CD14-positive monocyte (primary cell): Measurements from ENCODE around the gene WSB1. TPM values are rescaled to one million over a fixed set of nuclear protein-coding genes. Genes with fewer than 3 reads are reported as not detected.

ENCODE experiments used
- DNase-seq, 3 donors: peaks; one replicate each; pipeline ENCODE4 v3.0.0-alpha.2; 2011 to 2022
- H2AFZ ChIP-seq: 2 replicates; pipeline ENCODE4 v1.6.0; 2012; ENCODE audit warnings: mild to moderate bottlenecking, low read depth, low read length, inconsistent platforms; ENCODE audit not compliant: insufficient read depth, poor library complexity, severe bottlenecking
- H3K27ac ChIP-seq, 2 donors: 1 replicate in 1 of 2; 2 replicates in 1 of 2; pipeline ENCODE4 v1.5.1; 2012 to 2013; ENCODE audit warnings: low read length in 2 of 2, control low read depth in 1 of 2, inconsistent platforms in 1 of 2, low read depth in 1 of 2, mild to moderate bottlenecking in 1 of 2
- H3K27me3 ChIP-seq, 2 donors: one replicate each; pipeline versions ENCODE4 v1.6.0 to v1.6.1; 2011 to 2013; ENCODE audit warnings: low read length in 2 of 2; ENCODE audit not compliant: control insufficient read depth in 2 of 2, insufficient read depth in 2 of 2
- H3K36me3 ChIP-seq, 2 donors: replicated peaks in 1 of 2; 1 replicate in 1 of 2; 2 replicates in 1 of 2; pipeline versions ENCODE4 v1.5.1 to v1.6.1; 2012 to 2013; ENCODE audit warnings: low read length in 2 of 2, control low read depth in 1 of 2, inconsistent platforms in 1 of 2, mild to moderate bottlenecking in 1 of 2; ENCODE audit not compliant: insufficient read depth in 2 of 2, control insufficient read depth in 1 of 2
- H3K4me1 ChIP-seq, 2 donors: 1 replicate in 1 of 2; 2 replicates in 1 of 2; pipeline versions ENCODE4 v1.5.1 to v1.6.1; 2012 to 2013; ENCODE audit warnings: low read length in 2 of 2, control low read depth in 1 of 2, inconsistent platforms in 1 of 2, mild to moderate bottlenecking in 1 of 2, moderate library complexity in 1 of 2; ENCODE audit not compliant: insufficient read depth in 2 of 2, control insufficient read depth in 1 of 2
- H3K4me2 ChIP-seq: replicated peaks from 2 replicates; pipeline ENCODE3; 2012; ENCODE audit warnings: low read length, moderate library complexity, mild to moderate bottlenecking; ENCODE audit not compliant: poor library complexity, severe bottlenecking; ENCODE audit errors: extremely low read depth
- H3K4me3 ChIP-seq, 3 experiments: fragments of 200-600 bp in 1 of 3; sonication (generic) in 1 of 3; replicated peaks in 1 of 3; 1 replicate in 2 of 3; 2 replicates in 1 of 3; pipeline ENCODE4 v1.5.1; 2011 to 2013; ENCODE audit warnings: low read length in 3 of 3, mild to moderate bottlenecking in 3 of 3, control low read depth in 2 of 3, low read depth in 2 of 3, inconsistent platforms in 1 of 3, moderate library complexity in 1 of 3
- H3K79me2 ChIP-seq: 2 replicates; pipeline ENCODE4 v1.6.0; 2012; ENCODE audit warnings: mild to moderate bottlenecking, control low read depth, inconsistent platforms, low read length, moderate library complexity; ENCODE audit not compliant: insufficient read depth
- H3K9ac ChIP-seq: 2 replicates; pipeline ENCODE4 v1.6.0; 2017; ENCODE audit warnings: low read length, mild to moderate bottlenecking; ENCODE audit not compliant: insufficient read depth, poor library complexity, severe bottlenecking
- H3K9me3 ChIP-seq, 2 donors: replicated peaks in 1 of 2; 1 replicate in 1 of 2; 2 replicates in 1 of 2; pipeline versions ENCODE4 v1.5.1 to v1.6.1; 2012 to 2013; ENCODE audit warnings: low read length in 2 of 2, control low read depth in 1 of 2; ENCODE audit not compliant: control insufficient read depth in 1 of 2, insufficient read depth in 1 of 2
- H4K20me1 ChIP-seq: 2 replicates; pipeline ENCODE4 v1.6.0; 2012; ENCODE audit warnings: mild to moderate bottlenecking, low read length, control low read depth, moderate library complexity; ENCODE audit not compliant: insufficient read depth
- H3K27ac Mint-ChIP-seq, 7 donors: one replicate each; pipeline ENCODE4 v1.8.0; 2020; ENCODE audit warnings: mild to moderate bottlenecking in 7 of 7, mixed read lengths in 7 of 7, moderate library complexity in 6 of 7, inconsistent platforms in 2 of 7
- H3K27me3 Mint-ChIP-seq, 3 donors: one replicate each; pipeline ENCODE4 v1.8.0; 2021 to 2022; ENCODE audit warnings: low read depth in 3 of 3, mild to moderate bottlenecking in 3 of 3, mixed read lengths in 3 of 3, moderate library complexity in 3 of 3, inconsistent platforms in 1 of 3
- H3K36me3 Mint-ChIP-seq, 2 donors: one replicate each; pipeline ENCODE4 v1.8.0; 2020; ENCODE audit warnings: mixed read lengths in 2 of 2, inconsistent platforms in 1 of 2, mild to moderate bottlenecking in 1 of 2
- H3K4me1 Mint-ChIP-seq: one replicate; pipeline ENCODE4 v1.8.0; 2020; ENCODE audit warnings: mild to moderate bottlenecking, mixed read lengths
- H3K4me3 Mint-ChIP-seq, 2 donors: one replicate each; pipeline ENCODE4 v1.8.0; 2020; ENCODE audit warnings: mild to moderate bottlenecking in 2 of 2, mixed read lengths in 2 of 2, moderate library complexity in 1 of 2
- H3K9me3 Mint-ChIP-seq, 7 donors: one replicate each; pipeline ENCODE4 v1.8.0; 2020 to 2022; ENCODE audit warnings: mixed read lengths in 7 of 7, mild to moderate bottlenecking in 6 of 7, moderate library complexity in 6 of 7, inconsistent platforms in 2 of 7
- whole genome bisulfite sequencing: methylation state at CpG from one replicate; pipeline ENCODE4 v1.1.5; 2013; ENCODE audit warnings: missing lambda C conversion rate; ENCODE audit not compliant: insufficient coverage; 5-methylcytosine and 5-hydroxymethylcytosine counted together
- intact Hi-C, 2 donors: fragments of 100-400 bp; cut with micrococcal nuclease; formaldehyde crosslinking; loops; one replicate each; pipeline versions ENCODE4 v1.15.0 to v1.15.1; 2023
- polyA plus RNA-seq, 3 donors: library from polyadenylated mRNA; depleted of rRNA in 1 of 3; unstranded in 2 of 3; stranded (reverse) in 1 of 3; fragments of 300-500 nt in 2 of 3; fragments of >200 nt in 1 of 3; fragmentation: Illumina TruSeq in 2 of 3; gene quantifications; 1 replicate in 2 of 3; 2 replicates in 1 of 3; pipeline ENCODE4 v1.2.3, GENCODE V29; 2012 to 2021
- TF ChIP-seq, protein P1 (sequence below): fragments of 200-600 bp; IDR thresholded peaks from one replicate; pipeline ENCODE4 v1.8.0; 2022; ENCODE audit warnings: antibody characterized with exemption, mild to moderate bottlenecking

WSB1 gene
- polyA plus RNA-seq, 3 donors, result 220 to 368 (median 296) TPM

DNA sequence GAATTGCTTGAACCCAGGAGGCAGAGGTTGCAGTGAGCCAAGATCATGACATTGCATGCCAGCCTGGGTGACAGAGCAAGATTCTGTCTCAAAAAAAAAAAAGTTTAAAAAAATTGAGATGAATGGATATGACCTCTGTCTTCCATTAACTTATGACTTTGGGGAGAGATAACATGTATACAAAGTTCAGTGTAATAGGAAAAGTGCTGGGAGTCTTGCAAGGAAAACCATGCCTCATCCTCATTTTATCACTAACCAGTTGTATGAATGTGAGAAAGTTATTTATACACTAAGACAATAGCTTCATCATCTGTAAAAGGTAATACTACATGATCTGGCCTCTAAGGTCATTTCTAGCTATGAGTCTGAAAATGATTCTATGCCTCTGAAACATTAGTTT is 10.2 kb upstream of the WSB1 start:
- H3K4me1 Mint-ChIP-seq, result peaks cover 69% of the 10 kb centered on the region
- Histone ChIP-seq H4K20me1 (no peaks in the 10 kb centered on the region), H3K9ac (no peak overlapping the region), H3K4me3 (peak overlapping the region in 1 of 3 experiments; percentile 63), H3K9me3 (no peaks in the 10 kb centered on the region), H3K27me3 (no peaks in the 10 kb centered on the region), H2AFZ (no peak overlapping the region), H3K4me1 (peaks cover 76 to 80% of the 10 kb centered on the region in 2 donors), H3K4me2 (peak overlapping the region; percentile 73), H3K79me2 (peaks cover 9% of the 10 kb centered on the region), H3K27ac (peak overlapping the region; percentile 76 to 87), H3K36me3 (no peaks in the 10 kb centered on the region)
- TF ChIP-seq, protein P1, sequence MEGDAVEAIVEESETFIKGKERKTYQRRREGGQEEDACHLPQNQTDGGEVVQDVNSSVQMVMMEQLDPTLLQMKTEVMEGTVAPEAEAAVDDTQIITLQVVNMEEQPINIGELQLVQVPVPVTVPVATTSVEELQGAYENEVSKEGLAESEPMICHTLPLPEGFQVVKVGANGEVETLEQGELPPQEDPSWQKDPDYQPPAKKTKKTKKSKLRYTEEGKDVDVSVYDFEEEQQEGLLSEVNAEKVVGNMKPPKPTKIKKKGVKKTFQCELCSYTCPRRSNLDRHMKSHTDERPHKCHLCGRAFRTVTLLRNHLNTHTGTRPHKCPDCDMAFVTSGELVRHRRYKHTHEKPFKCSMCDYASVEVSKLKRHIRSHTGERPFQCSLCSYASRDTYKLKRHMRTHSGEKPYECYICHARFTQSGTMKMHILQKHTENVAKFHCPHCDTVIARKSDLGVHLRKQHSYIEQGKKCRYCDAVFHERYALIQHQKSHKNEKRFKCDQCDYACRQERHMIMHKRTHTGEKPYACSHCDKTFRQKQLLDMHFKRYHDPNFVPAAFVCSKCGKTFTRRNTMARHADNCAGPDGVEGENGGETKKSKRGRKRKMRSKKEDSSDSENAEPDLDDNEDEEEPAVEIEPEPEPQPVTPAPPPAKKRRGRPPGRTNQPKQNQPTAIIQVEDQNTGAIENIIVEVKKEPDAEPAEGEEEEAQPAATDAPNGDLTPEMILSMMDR, result no peak
- peak overlapping the region; percentile 94 to 99 (median 97) for H3K27ac Mint-ChIP-seq
- H3K36me3 Mint-ChIP-seq, result peaks cover 0 to 1% of the 10 kb centered on the region in 2 donors
- intact Hi-C loops, result loop anchor here (5.0 kb wide), 1 partner anchor 36 kb away; no protein-coding TSS in a partner anchor
- DNase-seq, result no peak
- no peaks in the 10 kb centered on the region for H3K9me3 Mint-ChIP-seq
- H3K4me3 Mint-ChIP-seq, result peak overlapping the region in 1 of 2 donors; percentile 59
- H3K27me3 Mint-ChIP-seq, result peaks cover 0 to 1% (median 0%) of the 10 kb centered on the region in 3 donors

DNA sequence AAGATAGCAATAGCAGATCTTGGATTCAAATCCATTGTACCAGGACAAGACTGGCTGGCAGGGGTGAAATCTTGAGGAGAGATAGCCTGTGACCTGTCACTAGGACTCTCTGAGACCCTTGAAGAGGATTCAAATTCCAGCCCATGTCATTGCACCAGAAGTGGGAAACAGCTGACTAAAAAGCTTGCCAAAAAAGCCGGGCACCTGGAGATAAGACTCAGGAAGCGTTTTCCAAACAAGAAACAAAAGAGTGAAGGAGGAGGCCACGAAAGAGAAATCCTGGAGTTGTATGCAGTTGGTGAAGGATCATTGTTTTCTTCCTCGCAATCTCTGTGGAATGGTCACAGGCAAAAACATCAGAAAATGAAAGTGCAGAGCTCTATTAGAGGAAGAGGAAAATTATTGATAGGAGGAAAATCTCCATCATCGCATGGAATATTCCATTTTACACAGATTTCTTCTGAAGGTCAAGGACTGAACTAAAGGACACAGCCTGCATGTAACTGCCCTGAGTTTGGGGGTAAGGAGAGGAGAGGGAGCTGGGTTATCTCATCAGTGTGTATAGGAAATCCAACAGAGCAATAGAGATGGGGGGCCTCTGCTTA is 9.0 kb upstream of the WSB1 start:
- Mint-ChIP-seq H3K9me3 (no peaks in the 10 kb centered on the region), H3K4me1 (peaks cover 60% of the 10 kb centered on the region), H3K4me3 (peak overlapping the region; percentile 13 to 67), H3K27ac (peak overlapping the region in 6 of 7 donors; percentile 41 to 82 (median 66)), H3K36me3 (peaks cover 0 to 1% of the 10 kb centered on the region in 2 donors), H3K27me3 (peaks cover 0 to 1% (median 0%) of the 10 kb centered on the region in 3 donors)
- Histone ChIP-seq H3K4me2 (peak overlapping the region; percentile 56), H3K27me3 (no peaks in the 10 kb centered on the region), H3K27ac (peak overlapping the region in 1 of 2 donors; percentile 61), H3K9ac (no peak overlapping the region), H2AFZ (peak overlapping the region; percentile 75), H3K9me3 (no peaks in the 10 kb centered on the region), H3K79me2 (peaks cover 9% of the 10 kb centered on the region), H3K4me1 (peaks cover 65 to 68% of the 10 kb centered on the region in 2 donors), H3K4me3 (peak overlapping the region in 1 of 3 experiments; percentile 34), H4K20me1 (no peaks in the 10 kb centered on the region), H3K36me3 (no peaks in the 10 kb centered on the region)
- TF ChIP-seq, protein P1, result no peak
- WGBS, result 24% methylated on average over 3 of the region's 5 CpGs
- intact Hi-C loops, result loop anchor here (5.0 kb wide), 1 partner anchor 38 kb away; no protein-coding TSS in a partner anchor
- DNase-seq, result no peak
